Fibroblast of lung (primary cell): ENCODE data around the gene MFAP2.

Experiments used
- EZH2 ChIP-seq: IDR thresholded peaks from 2 replicates; pipeline ENCODE4 v1.5.1; 2012; ENCODE audit warnings: low read length, control low read depth, mild to moderate bottlenecking; ENCODE audit errors: missing control alignments
- TF ChIP-seq, protein P1 (sequence below), 2 donors: IDR thresholded peaks in 1 of 2; conservative IDR thresholded peaks in 1 of 2; 1 replicate in 1 of 2; 2 replicates in 1 of 2; pipeline ENCODE4 v1.5.1; 2011 to 2012; ENCODE audit warnings: low read length in 2 of 2, control low read depth in 1 of 2, inconsistent platforms in 1 of 2, low read depth in 1 of 2, mild to moderate bottlenecking in 1 of 2

DNA sequence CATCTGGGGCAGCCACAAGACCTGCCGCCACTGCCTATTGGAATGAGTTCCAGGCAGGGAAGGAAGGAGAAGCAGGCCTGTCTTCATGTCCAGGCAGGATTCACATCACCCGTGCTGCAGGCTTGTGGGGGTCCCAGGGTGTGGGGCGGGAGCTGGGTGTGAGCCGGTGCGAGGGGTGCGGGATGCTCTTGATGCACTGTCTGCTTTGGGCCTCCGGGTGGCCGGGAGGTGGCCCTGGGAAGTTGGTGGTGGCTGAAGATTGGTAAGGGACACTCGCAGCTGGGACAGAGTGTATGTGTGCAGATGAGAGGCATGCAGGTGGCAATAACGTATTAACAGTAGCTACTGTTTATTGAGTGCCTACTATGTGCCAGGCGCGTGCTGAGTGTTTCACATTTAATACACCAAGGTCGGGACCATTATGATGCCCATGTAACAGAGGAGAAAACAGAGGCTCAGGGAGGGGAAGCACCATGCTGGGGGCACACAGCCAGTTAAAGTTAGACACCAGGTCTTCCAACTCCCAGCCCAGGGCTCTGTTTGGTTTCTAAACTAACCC is 55.4 kb downstream of the MFAP2 start:
- TF ChIP-seq, protein P1, sequence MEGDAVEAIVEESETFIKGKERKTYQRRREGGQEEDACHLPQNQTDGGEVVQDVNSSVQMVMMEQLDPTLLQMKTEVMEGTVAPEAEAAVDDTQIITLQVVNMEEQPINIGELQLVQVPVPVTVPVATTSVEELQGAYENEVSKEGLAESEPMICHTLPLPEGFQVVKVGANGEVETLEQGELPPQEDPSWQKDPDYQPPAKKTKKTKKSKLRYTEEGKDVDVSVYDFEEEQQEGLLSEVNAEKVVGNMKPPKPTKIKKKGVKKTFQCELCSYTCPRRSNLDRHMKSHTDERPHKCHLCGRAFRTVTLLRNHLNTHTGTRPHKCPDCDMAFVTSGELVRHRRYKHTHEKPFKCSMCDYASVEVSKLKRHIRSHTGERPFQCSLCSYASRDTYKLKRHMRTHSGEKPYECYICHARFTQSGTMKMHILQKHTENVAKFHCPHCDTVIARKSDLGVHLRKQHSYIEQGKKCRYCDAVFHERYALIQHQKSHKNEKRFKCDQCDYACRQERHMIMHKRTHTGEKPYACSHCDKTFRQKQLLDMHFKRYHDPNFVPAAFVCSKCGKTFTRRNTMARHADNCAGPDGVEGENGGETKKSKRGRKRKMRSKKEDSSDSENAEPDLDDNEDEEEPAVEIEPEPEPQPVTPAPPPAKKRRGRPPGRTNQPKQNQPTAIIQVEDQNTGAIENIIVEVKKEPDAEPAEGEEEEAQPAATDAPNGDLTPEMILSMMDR (conservative IDR thresholded peaks at IDR 0.05 in 1 of 2, IDR thresholded peaks at IDR 0.05 in 1 of 2; ENCODE audit: low read depth in 1 of 2, low read length in 2 of 2) = no peak
- no peak for TF ChIP-seq EZH2
